ENCODE results near the gene MRPL23. TPM values are rescaled to one million over a fixed set of nuclear protein-coding genes. Genes with fewer than 3 reads are reported as not detected.

The MRPL23 gene
- total and polyA plus RNA-seq, 2 of the 8 experiments (the other 6 are each of a cell fraction or from before 2014, with no cell fraction given) = 86.4 to 244 TPM

GRCh38 chr11:1975185-1975584 is 28.1 kb downstream of the MRPL23 start:
- Histone ChIP-seq H2BK120ac (replicated peaks; ENCODE audit: low read depth, low read length) (no peak overlapping the region), H2BK5ac (ENCODE audit: low read depth, low read length) (no peak overlapping the region), H3K4me1 (replicated peaks in 1 of 4; ENCODE audit: control insufficient read depth in 3 of 4, insufficient read depth in 4 of 4, low read length in 3 of 4) (no peaks in the 10 kb centered on the region), H3K4me3 (ENCODE audit: extremely low read depth in 1 of 4, insufficient read depth in 2 of 4, low read depth in 3 of 4, low read length in 4 of 4) (no peak overlapping the region), H4K20me1 (replicated peaks in 1 of 2; ENCODE audit: control insufficient read depth in 1 of 2, insufficient read depth in 2 of 2, low read length in 2 of 2) (no peaks in the 10 kb centered on the region), H2AK5ac (ENCODE audit: low read depth, low read length) (no peak overlapping the region), H2BK20ac (ENCODE audit: low read length) (no peak overlapping the region), H3K27me3 (replicated peaks in 1 of 4; ENCODE audit: control insufficient read depth in 3 of 4, extremely low read depth in 1 of 4, insufficient read depth in 3 of 4, low read length in 3 of 4) (no peaks in the 10 kb centered on the region), H3K27ac (ENCODE audit: low read depth, low read length) (no peak overlapping the region), H3K4me2 (ENCODE audit: insufficient read depth in 1 of 2, low read depth in 2 of 2, low read length in 2 of 2) (no peak overlapping the region), H3K79me1 (ENCODE audit: low read depth, low read length) (no peaks in the 10 kb centered on the region), H2BK15ac (ENCODE audit: low read length) (no peak overlapping the region), H3K9ac (replicated peaks in 1 of 4; ENCODE audit: extremely low read depth in 1 of 4, low read depth in 3 of 4, low read length in 3 of 4) (no peak overlapping the region), H3K4ac (replicated peaks; ENCODE audit: insufficient read length, low read depth, low read length) (no peak overlapping the region), H4K5ac (ENCODE audit: insufficient read length, low read depth, low read length) (no peak overlapping the region), H4K8ac (ENCODE audit: extremely low read depth, insufficient read depth, low read length) (no peak overlapping the region), H3K36me3 (ENCODE audit: control insufficient read depth in 2 of 4, insufficient read depth in 4 of 4, low read length in 3 of 4) (no peaks in the 10 kb centered on the region), H3K79me2 (ENCODE audit: control insufficient read depth in 1 of 2, insufficient read depth in 2 of 2, low read length in 2 of 2) (no peaks in the 10 kb centered on the region), H2BK12ac (ENCODE audit: low read depth, low read length) (no peak overlapping the region), H2AFZ (ENCODE audit: low read length) (no peak overlapping the region), H3K18ac (ENCODE audit: extremely low read depth, low read length) (no peak overlapping the region), H3K23me2 (ENCODE audit: low read depth, low read length) (no peaks in the 10 kb centered on the region), H3K56ac (replicated peaks; ENCODE audit: insufficient read length, low read depth, low read length) (no peak overlapping the region), H3K14ac (ENCODE audit: insufficient read length) (no peak overlapping the region), H4K91ac (replicated peaks; ENCODE audit: insufficient read length, low read length) (no peak overlapping the region), H3K23ac (ENCODE audit: insufficient read length) (no peak overlapping the region), H3K9me3 (ENCODE audit: insufficient read depth in 2 of 2, low read depth in 1 of 2, low read length in 1 of 2) (no peaks in the 10 kb centered on the region)
- POLR2A ChIA-PET (ENCODE audit: partially characterized antibody) = no interaction called here
- no peak for DNase-seq (ENCODE audit: low read depth in 1 of 2, low spot score in 2 of 2)
- TF ChIP-seq EP300 (IDR thresholded peaks at IDR 0.05; ENCODE audit: borderline replicate concordance in 1 of 2, low read depth in 2 of 2, low read length in 2 of 2) (no peak), CTBP2 (IDR thresholded peaks at IDR 0.05; ENCODE audit: borderline replicate concordance, insufficient read depth, insufficient read length, low read length) (no peak), USF2 (IDR thresholded peaks at IDR 0.05; ENCODE audit: low read length) (no peak), TEAD4 (IDR thresholded peaks at IDR 0.05; ENCODE audit: low read depth, low read length) (no peak), RNF2 (IDR thresholded peaks at IDR 0.05; ENCODE audit: borderline replicate concordance, low read depth, low read length, missing control alignments, poor library complexity, severe bottlenecking) (no peak), CHD2 (IDR thresholded peaks at IDR 0.05; ENCODE audit: low read length) (no peak)
- FAIRE-seq = no peak
- CTCF ChIA-PET (ENCODE audit: partially characterized antibody) = interaction anchor here (0.8 to 1.9 kb wide), 6 partner anchors 33 to 182 kb away, joined by 3 to 5 read pairs (median 4); partner anchors contain the start of gene TNNI2
- no CpG with 5 or more reads among the region's 13 CpGs for WGBS, 2 experiments (ENCODE audit: extremely low coverage in 1 of 2, insufficient coverage in 1 of 2, insufficient read length in 1 of 2, insufficient replicate concordance in 2 of 2, low coverage in 1 of 2, low lambda C conversion rate in 2 of 2, missing lambda C conversion rate in 1 of 2)

Data from H1 (cell line).